Progenitor cell of endocrine pancreas (in vitro differentiated cells): ENCODE data around the gene TMEM119. TPM values are rescaled to one million over a fixed set of nuclear protein-coding genes. Genes with fewer than 3 reads are reported as not detected.

Experiments
- DNase-seq: peaks from one replicate; pipeline ENCODE4 v3.0.0; 2021; ENCODE audit warnings: low spot score; ENCODE audit not compliant: unreplicated experiment
- H3K27ac Mint-ChIP-seq: 2 replicates; pipeline ENCODE4 v1.8.0; 2021; ENCODE audit warnings: mild to moderate bottlenecking, moderate library complexity, mixed read lengths
- H3K27me3 Mint-ChIP-seq: 2 replicates; pipeline ENCODE4 v1.8.0; 2021; ENCODE audit warnings: mixed read lengths
- H3K36me3 Mint-ChIP-seq: 2 replicates; pipeline ENCODE4 v1.8.0; 2022; ENCODE audit warnings: mixed read lengths; ENCODE audit not compliant: insufficient read depth
- H3K4me1 Mint-ChIP-seq: 2 replicates; pipeline ENCODE4 v1.8.0; 2021; ENCODE audit warnings: low read depth, mixed read lengths
- H3K4me3 Mint-ChIP-seq: 2 replicates; pipeline ENCODE4 v1.8.0; 2021; ENCODE audit warnings: low read depth, mild to moderate bottlenecking, moderate library complexity, mixed read lengths
- H3K9me3 Mint-ChIP-seq: 2 replicates; pipeline ENCODE4 v1.8.0; 2021; ENCODE audit warnings: low read depth, mixed read lengths
- CTCF ChIP-seq: fragments of 200-600 bp; sonication (generic); IDR thresholded peaks from one replicate; pipeline ENCODE4 v1.5.0; 2021; ENCODE audit warnings: antibody characterized with exemption, mild to moderate bottlenecking; ENCODE audit not compliant: unreplicated experiment
- total RNA-seq: library from RNA; stranded (reverse); gene quantifications from 2 replicates; pipeline ENCODE4 v1.2.1, GENCODE V29; 2021

The TMEM119 gene
- total RNA-seq, 1 donor from 2014 or later = not detected

- H3K4me1 Mint-ChIP-seq = no peaks in the 10 kb centered on the region
- no peaks in the 10 kb centered on the region for H3K36me3 Mint-ChIP-seq
- H3K9me3 Mint-ChIP-seq = no peaks in the 10 kb centered on the region
- H3K4me3 Mint-ChIP-seq = no peak overlapping the region
- H3K27me3 Mint-ChIP-seq = peaks cover 2% of the 10 kb centered on the region
- H3K27ac Mint-ChIP-seq = no peak overlapping the region
- TF ChIP-seq CTCF = no peak
- DNase-seq = no peak
Observed at GRCh38 chr12:108630481-108631207, 32.8 kb upstream of the TMEM119 start.

GRCh38 chr12:108629824-108630476, 32.1 kb upstream of the TMEM119 start:
- Mint-ChIP-seq H3K27me3 (peaks cover 2% of the 10 kb centered on the region), H3K27ac (no peak overlapping the region), H3K36me3 (no peaks in the 10 kb centered on the region), H3K4me3 (no peak overlapping the region), H3K9me3 (no peaks in the 10 kb centered on the region), H3K4me1 (no peaks in the 10 kb centered on the region)
- TF ChIP-seq CTCF = no peak
- no peak for DNase-seq

- Mint-ChIP-seq H3K36me3 (no peaks in the 10 kb centered on the region), H3K27me3 (no peaks in the 10 kb centered on the region)
Observed at GRCh38 chr12:108629151-108629550, 31.3 kb upstream of the TMEM119 start.

GRCh38 chr12:108627134-108627920, 29.4 kb upstream of the TMEM119 start:
- Mint-ChIP-seq H3K9me3 (no peaks in the 10 kb centered on the region), H3K4me1 (no peaks in the 10 kb centered on the region), H3K27ac (no peak overlapping the region), H3K4me3 (no peak overlapping the region), H3K27me3 (no peaks in the 10 kb centered on the region), H3K36me3 (no peaks in the 10 kb centered on the region)
- DNase-seq = no peak
- TF ChIP-seq CTCF = no peak

More at GRCh38 chr12:108629151-108629550, 31.3 kb upstream of the TMEM119 start:
- Mint-ChIP-seq H3K4me3 (no peak overlapping the region), H3K4me1 (no peaks in the 10 kb centered on the region), H3K9me3 (no peaks in the 10 kb centered on the region), H3K27ac (no peak overlapping the region)
- TF ChIP-seq CTCF = no peak
- DNase-seq = no peak

GRCh38 chr12:108625228-108625627, 27.3 kb upstream of the TMEM119 start:
- H3K4me3 Mint-ChIP-seq = no peak overlapping the region
- H3K36me3 Mint-ChIP-seq = no peaks in the 10 kb centered on the region
- no peak for TF ChIP-seq CTCF
- no peak overlapping the region for H3K27ac Mint-ChIP-seq
- no peaks in the 10 kb centered on the region for H3K9me3 Mint-ChIP-seq
- DNase-seq = no peak
- no peaks in the 10 kb centered on the region for H3K27me3 Mint-ChIP-seq
- H3K4me1 Mint-ChIP-seq = no peaks in the 10 kb centered on the region
